Prostate gland (tissue), 2 donors: ENCODE data around the gene DOC2B.

Source experiments
- POLR2A ChIP-seq: fragments of 450-650 bp; IDR thresholded peaks from one replicate; pipeline ENCODE4 v1.6.1; 2016; ENCODE audit warnings: antibody characterized with exemption, mild to moderate bottlenecking
- TF ChIP-seq, protein P1 (sequence below), 4 experiments: fragments of 200-600 bp in 2 of 4; fragments of 450-650 bp in 2 of 4; sonication (generic) in 2 of 4; IDR thresholded peaks; 1 replicate in 3 of 4; 2 replicates in 1 of 4; pipeline ENCODE4 v1.5.1; 2016 to 2019; ENCODE audit warnings: antibody characterized with exemption in 4 of 4, mild to moderate bottlenecking in 2 of 4, moderate library complexity in 2 of 4

GRCh38 chr17:142876-143784 lies 38.3 kb downstream of the DOC2B start:
- TF ChIP-seq POLR2A: no peak
- TF ChIP-seq, protein P1, sequence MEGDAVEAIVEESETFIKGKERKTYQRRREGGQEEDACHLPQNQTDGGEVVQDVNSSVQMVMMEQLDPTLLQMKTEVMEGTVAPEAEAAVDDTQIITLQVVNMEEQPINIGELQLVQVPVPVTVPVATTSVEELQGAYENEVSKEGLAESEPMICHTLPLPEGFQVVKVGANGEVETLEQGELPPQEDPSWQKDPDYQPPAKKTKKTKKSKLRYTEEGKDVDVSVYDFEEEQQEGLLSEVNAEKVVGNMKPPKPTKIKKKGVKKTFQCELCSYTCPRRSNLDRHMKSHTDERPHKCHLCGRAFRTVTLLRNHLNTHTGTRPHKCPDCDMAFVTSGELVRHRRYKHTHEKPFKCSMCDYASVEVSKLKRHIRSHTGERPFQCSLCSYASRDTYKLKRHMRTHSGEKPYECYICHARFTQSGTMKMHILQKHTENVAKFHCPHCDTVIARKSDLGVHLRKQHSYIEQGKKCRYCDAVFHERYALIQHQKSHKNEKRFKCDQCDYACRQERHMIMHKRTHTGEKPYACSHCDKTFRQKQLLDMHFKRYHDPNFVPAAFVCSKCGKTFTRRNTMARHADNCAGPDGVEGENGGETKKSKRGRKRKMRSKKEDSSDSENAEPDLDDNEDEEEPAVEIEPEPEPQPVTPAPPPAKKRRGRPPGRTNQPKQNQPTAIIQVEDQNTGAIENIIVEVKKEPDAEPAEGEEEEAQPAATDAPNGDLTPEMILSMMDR (IDR thresholded peaks at IDR 0.05): no peak
